Trophoblast cell (in vitro differentiated cells and primary cell): ENCODE data around the gene PPP2R1B.

Experiments used
- DNase-seq, 2 donors: peaks; one replicate each; pipeline ENCODE4 v3.0.0-alpha.2; 2016
- H2AFZ ChIP-seq: 2 replicates; pipeline ENCODE4 v1.6.1; 2013; ENCODE audit warnings: low read length, moderate library complexity, mild to moderate bottlenecking; ENCODE audit not compliant: insufficient read depth, poor library complexity
- H2AK5ac ChIP-seq: 2 replicates; pipeline ENCODE4 v1.6.1; 2013; ENCODE audit warnings: mild to moderate bottlenecking, low read length
- H2BK120ac ChIP-seq: 2 replicates; pipeline ENCODE4 v1.6.1; 2013; ENCODE audit warnings: low read length, mild to moderate bottlenecking, moderate library complexity; ENCODE audit not compliant: insufficient read depth, poor library complexity
- H2BK12ac ChIP-seq: 2 replicates; pipeline ENCODE4 v1.6.1; 2013; ENCODE audit warnings: mild to moderate bottlenecking, low read length, moderate library complexity
- H2BK5ac ChIP-seq: 2 replicates; pipeline ENCODE4 v1.6.1; 2013; ENCODE audit warnings: low read length, low read depth, moderate library complexity, mild to moderate bottlenecking; ENCODE audit not compliant: poor library complexity
- H3K14ac ChIP-seq: 2 replicates; pipeline ENCODE4 v1.6.1; 2013; ENCODE audit warnings: mild to moderate bottlenecking, low read length
- H3K18ac ChIP-seq: 2 replicates; pipeline ENCODE4 v1.6.1; 2013; ENCODE audit warnings: mild to moderate bottlenecking, low read length
- H3K23ac ChIP-seq: 2 replicates; pipeline ENCODE4 v1.6.1; 2013; ENCODE audit warnings: low read length
- H3K27ac ChIP-seq: 2 replicates; pipeline ENCODE4 v1.5.1; 2013; ENCODE audit warnings: low read depth, mild to moderate bottlenecking, inconsistent platforms, low read length, moderate library complexity
- H3K27me3 ChIP-seq: 2 replicates; pipeline ENCODE4 v1.6.1; 2013; ENCODE audit warnings: inconsistent platforms, mild to moderate bottlenecking, low read length, moderate library complexity; ENCODE audit not compliant: insufficient read depth
- H3K36me3 ChIP-seq, 2 experiments: 1 replicate in 1 of 2; 2 replicates in 1 of 2; pipeline ENCODE4 v1.6.1; 2013; ENCODE audit warnings: low read length in 2 of 2, mild to moderate bottlenecking in 2 of 2, moderate library complexity in 1 of 2; ENCODE audit not compliant: insufficient read depth in 2 of 2, control insufficient read depth in 1 of 2
- H3K4ac ChIP-seq: 2 replicates; pipeline ENCODE4 v1.6.1; 2013; ENCODE audit warnings: low read depth, mild to moderate bottlenecking, low read length, moderate library complexity
- H3K4me1 ChIP-seq, 2 experiments: 1 replicate in 1 of 2; 2 replicates in 1 of 2; pipeline ENCODE4 v1.6.1; 2013; ENCODE audit warnings: low read length in 2 of 2, mild to moderate bottlenecking in 2 of 2, moderate library complexity in 1 of 2; ENCODE audit not compliant: insufficient read depth in 2 of 2, control insufficient read depth in 1 of 2
- H3K4me2 ChIP-seq: 2 replicates; pipeline ENCODE4 v1.6.1; 2013; ENCODE audit warnings: inconsistent platforms, mild to moderate bottlenecking, low read length, moderate library complexity
- H3K4me3 ChIP-seq: 2 replicates; pipeline ENCODE4 v1.5.1; 2013; ENCODE audit warnings: mild to moderate bottlenecking, low read depth, low read length, inconsistent platforms
- H3K79me1 ChIP-seq: one replicate; pipeline ENCODE4 v1.6.1; 2013; ENCODE audit warnings: low read length
- H3K79me2 ChIP-seq: 2 replicates; pipeline ENCODE4 v1.6.1; 2013; ENCODE audit warnings: low read length, mild to moderate bottlenecking; ENCODE audit not compliant: control insufficient read depth, insufficient read depth, poor library complexity
- H3K9ac ChIP-seq: 2 replicates; pipeline ENCODE4 v1.6.1; 2013; ENCODE audit warnings: mild to moderate bottlenecking, low read length
- H3K9me3 ChIP-seq: 2 replicates; pipeline ENCODE4 v1.6.1; 2013; ENCODE audit warnings: low read depth, mild to moderate bottlenecking, control low read depth, inconsistent platforms, low read length; ENCODE audit not compliant: insufficient read depth
- H4K12ac ChIP-seq: 2 replicates; pipeline ENCODE4 v1.6.1; 2013; ENCODE audit warnings: low read depth, mild to moderate bottlenecking, low read length, moderate library complexity
- H4K8ac ChIP-seq: 2 replicates; pipeline ENCODE4 v1.6.1; 2013; ENCODE audit warnings: low read depth, mild to moderate bottlenecking, low read length, moderate library complexity
- H4K91ac ChIP-seq: one replicate; pipeline ENCODE4 v1.6.1; 2013; ENCODE audit warnings: low read depth, mild to moderate bottlenecking, low read length, moderate library complexity
- WGBS: extraction: QIAGEN DNeasy Blood & Tissue Kit; methylation state at CpG from one replicate; pipeline ENCODE4 v1.1.7; 2013; ENCODE audit warnings: missing lambda C conversion rate; ENCODE audit not compliant: insufficient read length, insufficient coverage; ENCODE audit errors: extremely low coverage; 5-methylcytosine and 5-hydroxymethylcytosine counted together

Gene PPP2R1B

DNA sequence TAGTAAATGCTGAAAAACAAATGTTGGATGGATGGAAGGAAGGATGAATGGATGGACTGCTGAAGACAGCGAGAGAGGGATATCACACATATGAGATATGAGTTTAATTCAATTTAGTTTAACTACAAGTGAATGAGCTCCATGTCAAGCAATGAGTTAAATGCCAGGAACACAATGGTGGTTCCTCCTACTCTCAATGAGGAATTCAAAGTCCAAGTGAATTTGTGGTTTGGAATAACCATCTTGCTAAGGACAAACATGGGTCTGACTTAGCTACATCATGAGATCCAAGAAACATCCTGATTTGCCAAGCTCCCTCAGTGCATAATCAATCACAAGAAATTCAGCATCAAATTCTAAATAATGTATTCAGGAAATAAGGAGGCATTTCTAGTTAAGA, 26.1 kb upstream of the PPP2R1B start:
- no CpG with 5 or more reads among the region's 1 CpG for WGBS
- no peak overlapping the region for H4K12ac ChIP-seq

DNA sequence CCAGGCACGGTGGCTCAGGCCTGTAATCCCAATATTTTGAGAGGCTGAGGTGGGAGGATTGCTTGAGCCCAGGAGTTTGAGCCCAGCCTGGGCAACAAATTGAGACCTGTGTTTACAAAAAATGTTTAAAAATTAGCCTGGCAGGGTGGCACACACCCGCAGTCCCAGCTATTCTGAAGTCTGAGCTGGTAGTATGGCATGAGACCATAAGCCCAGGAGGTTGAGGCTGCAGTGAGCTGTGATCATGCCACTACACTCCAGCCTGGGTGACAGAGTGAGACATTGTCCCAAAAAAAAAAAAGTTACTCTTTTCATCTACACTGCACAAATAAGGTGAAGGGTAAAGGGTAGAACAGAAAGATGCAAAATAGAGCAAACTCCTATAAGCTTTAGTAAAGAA, 22.3 kb upstream of the PPP2R1B start:
- no peaks in the 10 kb centered on the region for H3K27me3 ChIP-seq
- no peak overlapping the region for H3K9ac ChIP-seq
- DNase-seq: no peak
- H3K27ac ChIP-seq: no peak overlapping the region
- no peak overlapping the region for H3K4me3 ChIP-seq
- no peak overlapping the region for H2BK120ac ChIP-seq
- H3K9me3 ChIP-seq: no peaks in the 10 kb centered on the region
- no CpG with 5 or more reads among the region's 2 CpGs for WGBS
- no peak overlapping the region for H3K14ac ChIP-seq
- H2AK5ac ChIP-seq: no peak overlapping the region
- H3K4me1 ChIP-seq: no peaks in the 10 kb centered on the region
- H2AFZ ChIP-seq: no peak overlapping the region
- H4K91ac ChIP-seq: no peak overlapping the region
- no peak overlapping the region for H3K4ac ChIP-seq
- no peak overlapping the region for H4K12ac ChIP-seq
- H3K4me2 ChIP-seq: no peak overlapping the region
- no peak overlapping the region for H3K23ac ChIP-seq
- no peaks in the 10 kb centered on the region for H3K79me2 ChIP-seq
- H2BK5ac ChIP-seq: no peak overlapping the region
- no peak overlapping the region for H4K8ac ChIP-seq
- no peaks in the 10 kb centered on the region for H3K79me1 ChIP-seq
- H2BK12ac ChIP-seq: no peak overlapping the region
- H3K36me3 ChIP-seq: peaks cover 1 to 5% of the 10 kb centered on the region in 2 experiments
- H3K18ac ChIP-seq: no peak overlapping the region

More for the DNA sequence above, 26.1 kb upstream of the PPP2R1B start:
- Histone ChIP-seq H2AFZ (no peak overlapping the region), H3K79me1 (no peaks in the 10 kb centered on the region), H3K4ac (no peak overlapping the region), H3K36me3 (peaks cover 0 to 1% of the 10 kb centered on the region in 2 experiments), H4K8ac (no peak overlapping the region), H3K4me1 (no peaks in the 10 kb centered on the region), H4K91ac (no peak overlapping the region), H3K4me2 (no peak overlapping the region), H2AK5ac (no peak overlapping the region), H3K9me3 (no peaks in the 10 kb centered on the region), H2BK120ac (no peak overlapping the region), H3K18ac (no peak overlapping the region), H2BK12ac (no peak overlapping the region), H3K14ac (no peak overlapping the region), H3K27me3 (no peaks in the 10 kb centered on the region), H3K23ac (no peak overlapping the region), H3K4me3 (no peak overlapping the region), H3K79me2 (no peaks in the 10 kb centered on the region), H3K27ac (no peak overlapping the region), H2BK5ac (no peak overlapping the region), H3K9ac (no peak overlapping the region)
- DNase-seq: no peak

GRCh38 chr11:111788051-111788450, 21.9 kb upstream of the PPP2R1B start:
- Histone ChIP-seq H3K4me3 (no peak overlapping the region), H4K91ac (no peak overlapping the region), H2BK5ac (no peak overlapping the region), H3K27me3 (no peaks in the 10 kb centered on the region), H3K79me1 (no peaks in the 10 kb centered on the region), H3K4ac (no peak overlapping the region), H3K4me1 (no peaks in the 10 kb centered on the region), H2BK12ac (no peak overlapping the region), H2AFZ (no peak overlapping the region), H3K4me2 (no peak overlapping the region), H3K23ac (no peak overlapping the region), H3K79me2 (no peaks in the 10 kb centered on the region), H3K27ac (no peak overlapping the region), H3K36me3 (peaks cover 3 to 5% of the 10 kb centered on the region in 2 experiments), H3K9ac (no peak overlapping the region), H3K9me3 (no peaks in the 10 kb centered on the region), H2BK120ac (no peak overlapping the region), H4K8ac (no peak overlapping the region), H3K14ac (no peak overlapping the region), H3K18ac (no peak overlapping the region), H2AK5ac (no peak overlapping the region), H4K12ac (no peak overlapping the region)
- no peak for DNase-seq
- no CpG with 5 or more reads among the region's 2 CpGs for WGBS

GRCh38 chr11:111785886-111786412, 19.8 kb upstream of the PPP2R1B start:
- Histone ChIP-seq H3K23ac (no peak overlapping the region), H3K79me1 (no peaks in the 10 kb centered on the region), H3K36me3 (peaks cover 2 to 5% of the 10 kb centered on the region in 2 experiments), H3K79me2 (no peaks in the 10 kb centered on the region), H3K9ac (no peak overlapping the region), H3K4ac (no peak overlapping the region), H2AFZ (no peak overlapping the region), H3K27me3 (no peaks in the 10 kb centered on the region), H2BK120ac (no peak overlapping the region), H3K14ac (no peak overlapping the region), H2BK5ac (no peak overlapping the region), H3K4me3 (no peak overlapping the region), H3K9me3 (no peaks in the 10 kb centered on the region), H4K12ac (no peak overlapping the region), H4K8ac (no peak overlapping the region), H2BK12ac (no peak overlapping the region), H4K91ac (no peak overlapping the region), H2AK5ac (no peak overlapping the region), H3K4me1 (no peaks in the 10 kb centered on the region), H3K18ac (no peak overlapping the region), H3K4me2 (no peak overlapping the region), H3K27ac (no peak overlapping the region)
- DNase-seq: no peak
- no CpG with 5 or more reads among the region's 2 CpGs for WGBS
